PC-9 (cell line): ENCODE data around the gene HOATZ. TPM values are rescaled to one million over a fixed set of nuclear protein-coding genes. Genes with fewer than 3 reads are reported as not detected.

Source experiments
- BruUV-seq: library from RNA; stranded (reverse); fragments of 400-500 nt; replicated peaks from 2 replicates; lab custom pipeline; 2021; lab: Mats Ljungman, UMichigan
- CTCF ChIA-PET: fragments of 300-600 bp; sonication (Branson Sonifier 250); formaldehyde crosslinking; loops from one replicate; lab custom pipeline; 2022; ENCODE audit warnings: antibody characterized with exemption; lab: Charles Lee
- POLR2A ChIA-PET: fragments of 300-600 bp; sonication (Branson Sonifier 250); formaldehyde crosslinking; loops from one replicate; lab custom pipeline; 2022; ENCODE audit warnings: antibody characterized with exemption; ENCODE audit not compliant: unreplicated experiment; lab: Charles Lee
- DNase-seq, 2 experiments: peaks; one replicate each; pipeline versions ENCODE4 v3.0.0 to v3.0.0-alpha.2; 2015 to 2022; ENCODE audit warnings: mixed read lengths in 1 of 2
- H2AFZ ChIP-seq: fragments of 200-600 bp; sonication (generic); 2 replicates; pipeline ENCODE4 v1.8.1; 2017; ENCODE audit warnings: antibody characterized with exemption
- H3F3A ChIP-seq: fragments of 200-600 bp; sonication (generic); 2 replicates; pipeline ENCODE4 v1.8.1; 2017; ENCODE audit warnings: antibody characterized with exemption, mild to moderate bottlenecking, low read depth; ENCODE audit not compliant: insufficient read depth
- H3K27ac ChIP-seq: fragments of 200-600 bp; sonication (generic); 2 replicates; pipeline ENCODE4 v1.6.1; 2016; ENCODE audit warnings: mixed run types
- H3K27me3 ChIP-seq: fragments of 200-600 bp; sonication (generic); 2 replicates; pipeline ENCODE4 v1.6.1; 2016; ENCODE audit warnings: low read depth, mixed run types; ENCODE audit not compliant: insufficient read depth
- H3K36me3 ChIP-seq: fragments of 200-600 bp; sonication (generic); 2 replicates; pipeline ENCODE4 v1.6.1; 2016; ENCODE audit warnings: low read depth, mixed run types
- H3K4me1 ChIP-seq: fragments of 200-600 bp; sonication (generic); replicated peaks from 2 replicates; pipeline ENCODE4 v1.6.1; 2016; ENCODE audit warnings: mixed run types; ENCODE audit not compliant: insufficient read depth
- H3K4me2 ChIP-seq: fragments of 200-600 bp; sonication (generic); 2 replicates; pipeline ENCODE4 v1.6.1; 2017; ENCODE audit warnings: mixed run types
- H3K4me3 ChIP-seq: fragments of 200-600 bp; sonication (generic); 2 replicates; pipeline ENCODE4 v1.6.1; 2016; ENCODE audit warnings: mixed run types
- H3K79me2 ChIP-seq: fragments of 200-600 bp; sonication (generic); 2 replicates; pipeline ENCODE4 v1.6.1; 2017; ENCODE audit warnings: low read depth, mixed run types
- H3K9me2 ChIP-seq: fragments of 200-600 bp; sonication (generic); 2 replicates; pipeline ENCODE4 v1.8.1; 2017; ENCODE audit warnings: mild to moderate bottlenecking; ENCODE audit not compliant: insufficient read depth
- H3K9me3 ChIP-seq: fragments of 200-600 bp; sonication (generic); 2 replicates; pipeline ENCODE4 v1.8.1; 2016; ENCODE audit warnings: low read depth; ENCODE audit not compliant: insufficient read depth
- H4K20me1 ChIP-seq: fragments of 200-600 bp; sonication (generic); 2 replicates; pipeline ENCODE4 v1.8.1; 2017; ENCODE audit not compliant: insufficient read depth
- EZH2 ChIP-seq: fragments of 200-600 bp; sonication (generic); IDR thresholded peaks from 2 replicates; pipeline ENCODE4 v1.8.0; 2017; ENCODE audit warnings: antibody characterized with exemption, low read depth
- intact Hi-C: fragments of 100-400 bp; cut with micrococcal nuclease; formaldehyde crosslinking; loops from one replicate; pipeline ENCODE4 v1.10.0; 2022; ENCODE audit not compliant: unreplicated experiment
- total RNA-seq: library from RNA; stranded (reverse); gene quantifications from 2 replicates; pipeline ENCODE4 v1.2.3, GENCODE V29; 2021
- TF ChIP-seq, protein P1 (sequence below): fragments of 200-600 bp; sonication (generic); conservative IDR thresholded peaks from 2 replicates; pipeline ENCODE4 v1.6.1; 2017; ENCODE audit warnings: mixed run types, antibody characterized with exemption, mild to moderate bottlenecking, moderate library complexity

Gene HOATZ
- total RNA-seq, 1 experiment from 2014 or later, result not detected

DNA sequence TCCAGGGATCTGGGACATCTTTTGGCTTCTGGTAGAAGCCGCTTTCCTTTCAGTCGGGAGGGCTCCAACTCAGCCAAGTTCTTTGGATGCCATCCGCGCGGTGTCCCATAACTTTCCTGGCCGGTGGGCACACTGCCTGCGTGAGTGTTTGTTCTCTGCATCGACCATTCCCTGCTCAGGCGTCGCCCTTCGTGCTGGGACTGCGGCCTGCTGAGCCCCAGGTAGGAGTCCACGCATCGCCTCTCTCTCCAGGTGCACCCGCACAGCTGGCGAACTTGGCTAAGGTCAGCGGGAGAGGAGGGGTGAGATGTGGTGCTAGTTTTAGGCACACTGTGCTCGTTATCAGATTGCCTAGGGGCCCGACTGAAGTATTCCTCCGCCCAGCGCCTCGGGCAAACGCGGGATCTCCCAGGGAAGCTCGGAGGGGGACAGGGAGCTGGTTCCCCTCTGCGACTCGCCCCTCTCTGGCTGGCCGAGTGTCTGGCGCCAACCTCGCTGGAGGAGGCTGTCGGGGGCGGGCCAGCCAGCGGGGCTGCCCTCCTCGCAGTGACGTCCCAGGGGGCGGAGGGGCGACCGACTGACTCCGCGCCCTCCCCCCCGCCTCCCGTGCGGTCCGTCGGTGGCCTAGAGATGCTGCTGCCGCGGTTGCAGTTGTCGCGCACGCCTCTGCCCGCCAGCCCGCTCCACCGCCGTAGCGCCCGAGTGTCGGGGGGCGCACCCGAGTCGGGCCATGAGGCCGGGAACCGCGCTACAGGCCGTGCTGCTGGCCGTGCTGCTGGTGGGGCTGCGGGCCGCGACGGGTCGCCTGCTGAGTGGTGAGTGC is 25.7 kb downstream of the HOATZ start, which contains the start of gene LAYN:
Gene LAYN (plus strand): TSS at position 607 of the 823 bp plus-strand sequence. CDS start 124 bp downstream, at position 731.
- H3K79me2 ChIP-seq, result no peaks in the 10 kb centered on the region
- no peaks in the 10 kb centered on the region for H4K20me1 ChIP-seq
- peak within 1 kb of the TSS; percentile 57 for H3K4me3 ChIP-seq
- no peak within 1 kb of the TSS for H3K27ac ChIP-seq
- intact Hi-C loops, result loop anchor here (2.0 kb wide), 1 partner anchor 28 kb away; the partner anchor contains the start of gene BTG4
- peak within 1 kb of the TSS; percentile 85 for H2AFZ ChIP-seq
- no peaks in the 10 kb centered on the region for H3K36me3 ChIP-seq
- peaks cover 22% of the 10 kb centered on the region for H3K4me1 ChIP-seq
- TSS peak; percentile 80 for BruUV-seq
- peak within 1 kb of the TSS; percentile 81 for H3K4me2 ChIP-seq
- DNase-seq, result peak in 1 of 2 experiments; percentile 68
- TF ChIP-seq EZH2, result no peak
- TF ChIP-seq, protein P1, sequence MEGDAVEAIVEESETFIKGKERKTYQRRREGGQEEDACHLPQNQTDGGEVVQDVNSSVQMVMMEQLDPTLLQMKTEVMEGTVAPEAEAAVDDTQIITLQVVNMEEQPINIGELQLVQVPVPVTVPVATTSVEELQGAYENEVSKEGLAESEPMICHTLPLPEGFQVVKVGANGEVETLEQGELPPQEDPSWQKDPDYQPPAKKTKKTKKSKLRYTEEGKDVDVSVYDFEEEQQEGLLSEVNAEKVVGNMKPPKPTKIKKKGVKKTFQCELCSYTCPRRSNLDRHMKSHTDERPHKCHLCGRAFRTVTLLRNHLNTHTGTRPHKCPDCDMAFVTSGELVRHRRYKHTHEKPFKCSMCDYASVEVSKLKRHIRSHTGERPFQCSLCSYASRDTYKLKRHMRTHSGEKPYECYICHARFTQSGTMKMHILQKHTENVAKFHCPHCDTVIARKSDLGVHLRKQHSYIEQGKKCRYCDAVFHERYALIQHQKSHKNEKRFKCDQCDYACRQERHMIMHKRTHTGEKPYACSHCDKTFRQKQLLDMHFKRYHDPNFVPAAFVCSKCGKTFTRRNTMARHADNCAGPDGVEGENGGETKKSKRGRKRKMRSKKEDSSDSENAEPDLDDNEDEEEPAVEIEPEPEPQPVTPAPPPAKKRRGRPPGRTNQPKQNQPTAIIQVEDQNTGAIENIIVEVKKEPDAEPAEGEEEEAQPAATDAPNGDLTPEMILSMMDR, result no peak
- peaks cover 9% of the 10 kb centered on the region; the same call in 1 of the 2 replicates for H3K9me3 ChIP-seq
- 0 out of 2 replicates have a peak, but pooled peaks cover 2% of the 10 kb centered on the region for H3K9me2 ChIP-seq
- CTCF ChIA-PET, result no interaction called here
- no peaks in the 10 kb centered on the region for H3K27me3 ChIP-seq
- peaks cover 12% of the 10 kb centered on the region; the same call in 1 of the 2 replicates for H3F3A ChIP-seq
- POLR2A ChIA-PET, result interaction anchor here (0.6 kb wide), 2 partner anchors 27 to 329 kb away, joined by 4 to 5 read pairs; no protein-coding TSS in a partner anchor

DNA sequence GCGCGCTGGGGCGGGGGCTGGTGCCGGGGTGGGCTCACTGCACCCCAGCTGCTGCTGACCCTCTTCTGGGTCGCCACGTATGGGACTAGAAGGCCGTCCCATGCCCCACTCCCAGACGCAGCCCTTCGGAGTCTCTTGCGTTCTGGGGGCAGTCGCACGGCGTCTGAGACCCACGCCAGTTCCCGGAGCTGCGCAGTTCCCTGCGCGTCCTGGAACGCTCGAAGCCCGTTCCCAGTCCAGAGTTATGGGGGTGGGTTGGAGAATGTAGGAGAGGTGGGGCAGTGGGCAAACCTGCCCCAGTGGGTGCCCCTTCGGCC is 26.3 kb downstream of the HOATZ start:
- DNase-seq, result peak in 1 of 2 experiments; percentile 17
- Histone ChIP-seq H3K9me2 (0 out of 2 replicates have a peak, but pooled peaks cover 6% of the 10 kb centered on the region), H3K79me2 (no peaks in the 10 kb centered on the region), H3F3A (peaks cover 12% of the 10 kb centered on the region; the same call in 1 of the 2 replicates), H3K4me1 (peaks cover 22% of the 10 kb centered on the region), H2AFZ (peak overlapping the region; percentile 85), H3K4me2 (peak overlapping the region; percentile 81), H3K4me3 (peak overlapping the region; percentile 57), H4K20me1 (no peaks in the 10 kb centered on the region), H3K36me3 (no peaks in the 10 kb centered on the region), H3K27me3 (no peaks in the 10 kb centered on the region), H3K9me3 (peaks cover 10% of the 10 kb centered on the region; the same call in 1 of the 2 replicates), H3K27ac (no peak overlapping the region)
- intact Hi-C loops, result loop anchor here (2.0 kb wide), 1 partner anchor 28 kb away; the partner anchor contains the start of gene BTG4
- CTCF ChIA-PET, result no interaction called here
- BruUV-seq, result no TSS peak
- POLR2A ChIA-PET, result interaction anchor here (0.6 kb wide), 1 partner anchor 328 kb away, joined by 4 read pairs; no protein-coding TSS in a partner anchor
- TF ChIP-seq, protein P1, result no peak
- no peak for TF ChIP-seq EZH2
